Stomach (tissue), 4 donors: ENCODE results near the gene ANLN.

Experiments used
- CTCF ChIP-seq, 7 experiments: fragments of 450-650 bp in 4 of 7; fragments of 200-600 bp in 3 of 7; sonication (generic) in 3 of 7; IDR thresholded peaks; one replicate each; pipeline ENCODE4 v1.5.1; 2016 to 2019; ENCODE audit warnings: antibody characterized with exemption in 7 of 7, control low read depth in 2 of 7, mild to moderate bottlenecking in 1 of 7
- EP300 ChIP-seq: sonication (generic); formaldehyde crosslinking; IDR thresholded peaks from one replicate; pipeline ENCODE4 v1.6.1; 2017; ENCODE audit warnings: antibody characterized with exemption
- POLR2A ChIP-seq, 4 donors: fragments of 450-650 bp; IDR thresholded peaks; one replicate each; pipeline ENCODE4 v1.6.1; 2016; ENCODE audit warnings: antibody characterized with exemption in 4 of 4, control low read depth in 2 of 4, mild to moderate bottlenecking in 1 of 4, moderate library complexity in 1 of 4
- POLR2AphosphoS5 ChIP-seq, 3 donors: sonication (generic); formaldehyde crosslinking; IDR thresholded peaks; one replicate each; pipeline ENCODE4 v1.6.1; 2016; ENCODE audit warnings: antibody characterized with exemption in 3 of 3

- TF ChIP-seq POLR2A (IDR thresholded peaks at IDR 0.05) (no peak), CTCF (IDR thresholded peaks at IDR 0.05) (no peak), EP300 (no peak), POLR2AphosphoS5 (IDR thresholded peaks at IDR 0.05) (no peak)
Measured at GRCh38 chr7:36468370-36469101, 78.9 kb downstream of the ANLN start.
